ENCODE measurements around the gene THSD7A.

The THSD7A gene

DNA sequence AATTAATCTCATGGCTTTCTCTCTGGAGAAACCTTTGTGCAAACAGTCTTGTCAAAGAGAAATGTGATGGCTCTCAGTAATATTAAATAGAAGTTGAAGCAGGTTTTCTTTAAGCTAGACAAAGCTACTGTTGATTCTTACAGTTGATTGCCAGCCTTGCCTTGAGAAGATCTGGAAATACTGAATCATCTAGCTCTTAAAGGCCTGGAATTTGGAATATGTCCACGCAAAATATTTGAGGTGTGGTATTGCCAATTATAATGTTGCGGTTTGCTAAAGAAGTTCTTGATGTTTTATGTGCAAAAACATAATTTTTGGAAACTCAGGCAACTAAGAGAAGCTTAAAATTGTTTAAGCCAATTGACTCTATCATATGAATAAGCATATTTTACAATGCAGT, 486.4 kb downstream of the THSD7A start:
- Mint-ChIP-seq H3K9me3 (peaks cover 11% of the 10 kb centered on the region), H3K36me3 (ENCODE audit: low read depth) (peaks cover under 1% of the 10 kb centered on the region), H3K4me3 (no peak overlapping the region), H3K27me3 (ENCODE audit: low read depth) (no peaks in the 10 kb centered on the region), H3K27ac (no peak overlapping the region), H3K4me1 (peaks cover 11% of the 10 kb centered on the region)
- TF ChIP-seq, protein P1, sequence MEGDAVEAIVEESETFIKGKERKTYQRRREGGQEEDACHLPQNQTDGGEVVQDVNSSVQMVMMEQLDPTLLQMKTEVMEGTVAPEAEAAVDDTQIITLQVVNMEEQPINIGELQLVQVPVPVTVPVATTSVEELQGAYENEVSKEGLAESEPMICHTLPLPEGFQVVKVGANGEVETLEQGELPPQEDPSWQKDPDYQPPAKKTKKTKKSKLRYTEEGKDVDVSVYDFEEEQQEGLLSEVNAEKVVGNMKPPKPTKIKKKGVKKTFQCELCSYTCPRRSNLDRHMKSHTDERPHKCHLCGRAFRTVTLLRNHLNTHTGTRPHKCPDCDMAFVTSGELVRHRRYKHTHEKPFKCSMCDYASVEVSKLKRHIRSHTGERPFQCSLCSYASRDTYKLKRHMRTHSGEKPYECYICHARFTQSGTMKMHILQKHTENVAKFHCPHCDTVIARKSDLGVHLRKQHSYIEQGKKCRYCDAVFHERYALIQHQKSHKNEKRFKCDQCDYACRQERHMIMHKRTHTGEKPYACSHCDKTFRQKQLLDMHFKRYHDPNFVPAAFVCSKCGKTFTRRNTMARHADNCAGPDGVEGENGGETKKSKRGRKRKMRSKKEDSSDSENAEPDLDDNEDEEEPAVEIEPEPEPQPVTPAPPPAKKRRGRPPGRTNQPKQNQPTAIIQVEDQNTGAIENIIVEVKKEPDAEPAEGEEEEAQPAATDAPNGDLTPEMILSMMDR (IDR thresholded peaks at IDR 0.05; ENCODE audit: unreplicated experiment in 3 of 3) = no peak

DNA sequence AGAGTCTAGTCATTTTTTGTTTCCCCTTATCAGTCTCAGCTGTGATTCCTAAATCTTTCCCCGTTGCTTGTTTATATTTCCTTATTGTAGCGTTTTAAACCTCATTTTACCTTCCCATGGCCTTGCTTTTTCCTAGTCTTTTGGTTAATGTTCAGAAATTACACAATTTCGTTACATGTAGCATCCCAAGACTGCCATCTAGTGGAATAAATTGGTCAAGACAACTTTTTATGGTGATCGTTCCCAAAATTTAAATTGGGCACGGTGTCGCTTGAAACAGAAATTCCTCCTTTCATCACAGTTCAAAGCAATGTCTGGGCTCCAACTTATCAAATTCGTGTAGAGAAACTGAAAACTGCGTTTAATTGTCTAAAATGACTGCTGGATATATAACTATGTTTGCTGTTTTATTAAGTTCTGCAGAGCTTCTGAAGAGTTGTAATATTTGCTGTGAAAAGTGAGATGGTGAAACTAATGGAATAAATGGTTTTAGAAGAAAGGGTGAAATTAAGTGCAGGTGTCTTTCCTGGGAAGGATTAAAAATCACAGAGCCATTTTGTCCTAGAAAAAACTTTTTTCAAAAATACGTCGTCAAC, 488.1 kb downstream of the THSD7A start:
- H3K27ac Mint-ChIP-seq = no peak overlapping the region
- peaks cover 11% of the 10 kb centered on the region for H3K4me1 Mint-ChIP-seq
- peak overlapping the region in 2 of 3 experiments; percentile 6 to 34 for H3K4me3 Mint-ChIP-seq
- TF ChIP-seq, protein P1 (IDR thresholded peaks at IDR 0.05; ENCODE audit: unreplicated experiment in 3 of 3) = peak; percentile 71 to 78 (median 77)
- no peaks in the 10 kb centered on the region for H3K27me3 Mint-ChIP-seq (ENCODE audit: low read depth)
- peaks cover 2% of the 10 kb centered on the region for H3K9me3 Mint-ChIP-seq
- H3K36me3 Mint-ChIP-seq (ENCODE audit: low read depth) = no peaks in the 10 kb centered on the region

DNA sequence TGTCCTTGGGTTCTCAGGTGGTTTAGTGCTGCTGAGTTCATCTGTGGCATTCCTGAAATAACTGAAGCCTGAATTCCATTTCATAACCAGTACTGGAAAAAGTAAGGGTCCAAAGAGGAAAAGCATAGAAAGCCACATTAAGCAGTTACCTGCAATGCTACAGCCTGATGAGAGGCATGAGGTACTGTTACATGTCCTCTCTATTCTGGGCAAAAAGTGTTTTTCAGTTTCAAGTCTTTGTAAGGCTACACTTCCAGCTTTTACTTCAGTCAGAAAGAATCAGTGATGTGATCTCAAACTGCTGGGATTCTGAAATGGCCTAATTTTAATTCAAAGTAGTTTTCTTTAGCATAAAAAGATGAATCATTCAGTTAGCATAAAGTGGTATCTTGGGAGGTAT, 488.9 kb downstream of the THSD7A start:
- H3K9me3 Mint-ChIP-seq = peaks cover under 1% of the 10 kb centered on the region

GRCh38 chr7:11341285-11341944, 490.6 kb downstream of the THSD7A start:
- Mint-ChIP-seq H3K27ac (peak overlapping the region in 2 of 3 experiments; percentile 42 to 64), H3K4me1 (peaks cover 11% of the 10 kb centered on the region), H3K36me3 (ENCODE audit: low read depth) (no peaks in the 10 kb centered on the region), H3K9me3 (no peaks in the 10 kb centered on the region), H3K4me3 (peak overlapping the region in 2 of 3 experiments; percentile 41 to 58), H3K27me3 (ENCODE audit: low read depth) (no peaks in the 10 kb centered on the region)
- TF ChIP-seq, protein P1 (IDR thresholded peaks at IDR 0.05; ENCODE audit: unreplicated experiment in 3 of 3) = peak; percentile 44 to 63 (median 60)

More for the DNA sequence above, 488.9 kb downstream of the THSD7A start:
- no peaks in the 10 kb centered on the region for H3K27me3 Mint-ChIP-seq (ENCODE audit: low read depth)
- no peak overlapping the region for H3K27ac Mint-ChIP-seq
- H3K36me3 Mint-ChIP-seq (ENCODE audit: low read depth) = no peaks in the 10 kb centered on the region
- peaks cover 11% of the 10 kb centered on the region for H3K4me1 Mint-ChIP-seq
- H3K4me3 Mint-ChIP-seq = no peak overlapping the region
- TF ChIP-seq, protein P1 (IDR thresholded peaks at IDR 0.05; ENCODE audit: unreplicated experiment in 3 of 3) = no peak

DNA sequence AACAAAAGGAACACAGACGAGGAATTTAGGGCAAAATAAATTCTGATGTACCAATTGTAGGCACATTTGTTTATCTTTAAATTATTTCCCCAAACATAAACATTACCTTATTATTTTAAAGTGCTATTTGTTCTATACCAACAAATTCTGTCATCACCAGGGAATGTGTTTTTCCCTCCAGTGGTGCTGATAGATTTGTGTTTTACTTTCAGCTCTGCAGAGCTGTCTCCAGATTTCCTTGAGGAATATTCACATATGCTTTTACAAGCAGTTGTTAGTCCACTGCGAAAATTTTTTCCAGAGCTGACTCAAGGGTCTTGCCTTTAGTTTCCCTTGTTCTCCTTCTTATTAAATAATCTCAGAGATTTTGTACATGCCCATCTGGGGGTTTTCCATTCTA, 495.6 kb downstream of the THSD7A start:
- no peaks in the 10 kb centered on the region for H3K36me3 Mint-ChIP-seq (ENCODE audit: low read depth)
- TF ChIP-seq, protein P1 (IDR thresholded peaks at IDR 0.05; ENCODE audit: unreplicated experiment in 3 of 3) = no peak
- peaks cover 4% of the 10 kb centered on the region for H3K4me1 Mint-ChIP-seq
- H3K27ac Mint-ChIP-seq = peak overlapping the region in 1 of 3 experiments; percentile 50
- H3K4me3 Mint-ChIP-seq = no peak overlapping the region
- H3K27me3 Mint-ChIP-seq (ENCODE audit: low read depth) = no peaks in the 10 kb centered on the region
- no peaks in the 10 kb centered on the region for H3K9me3 Mint-ChIP-seq
